HG03571 (cell line): ENCODE results near the gene PHF23.
"Not testable (repeated sequence)": the region's sequence is repeated elsewhere in the genome, so short reads cannot be mapped to it uniquely, and the experiment has no call there.

ENCODE experiments used
- ATAC-seq: cut with Tn5 transposase; IDR thresholded peaks from one replicate; pipeline ENCODE4 v1.9.1; 2021; ENCODE audit not compliant: unreplicated experiment

The PHF23 gene

DNA sequence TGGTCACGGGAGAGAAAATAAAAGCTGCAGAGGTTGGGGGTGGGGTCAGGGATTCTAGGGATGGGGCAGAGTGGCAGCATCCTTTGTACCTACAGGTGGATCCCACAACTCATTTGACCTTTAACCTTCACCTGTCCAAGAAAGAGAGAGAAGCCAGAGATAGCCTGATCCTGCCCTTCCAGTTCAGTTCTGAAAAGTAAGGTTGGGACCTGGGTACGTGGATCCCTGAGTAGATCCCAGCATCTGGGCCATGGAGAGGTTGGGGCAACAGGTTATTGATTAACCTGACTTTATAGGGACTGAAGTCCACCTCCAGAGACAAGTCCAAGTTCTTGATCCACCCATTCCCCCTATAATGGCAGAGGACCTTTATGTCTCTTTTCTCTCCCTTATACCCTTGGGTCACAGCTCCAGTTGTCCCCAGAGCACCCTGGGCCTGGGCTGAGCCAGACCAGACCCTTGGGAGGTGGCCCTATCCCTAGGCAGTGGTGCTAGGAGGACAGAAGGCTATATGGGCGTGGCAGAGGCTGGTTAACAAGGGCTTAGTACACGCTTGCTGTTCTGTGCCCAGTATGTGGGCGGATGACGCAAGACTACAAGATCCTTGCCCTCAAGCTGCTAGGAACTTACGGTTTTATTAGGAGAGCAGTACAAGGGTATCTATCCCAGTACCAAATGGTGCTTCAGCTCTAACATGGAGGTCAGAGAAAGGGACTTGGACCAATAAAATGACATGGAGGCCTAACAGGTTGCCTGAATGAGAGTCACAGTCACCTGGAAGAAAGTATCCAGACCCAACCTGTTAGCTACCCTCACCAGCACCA, 19.7 kb upstream of the PHF23 start:
- no peak for ATAC-seq

- ATAC-seq = no peak
Measured at GRCh38 chr17:7256766-7257456, 17.7 kb upstream of the PHF23 start.

DNA sequence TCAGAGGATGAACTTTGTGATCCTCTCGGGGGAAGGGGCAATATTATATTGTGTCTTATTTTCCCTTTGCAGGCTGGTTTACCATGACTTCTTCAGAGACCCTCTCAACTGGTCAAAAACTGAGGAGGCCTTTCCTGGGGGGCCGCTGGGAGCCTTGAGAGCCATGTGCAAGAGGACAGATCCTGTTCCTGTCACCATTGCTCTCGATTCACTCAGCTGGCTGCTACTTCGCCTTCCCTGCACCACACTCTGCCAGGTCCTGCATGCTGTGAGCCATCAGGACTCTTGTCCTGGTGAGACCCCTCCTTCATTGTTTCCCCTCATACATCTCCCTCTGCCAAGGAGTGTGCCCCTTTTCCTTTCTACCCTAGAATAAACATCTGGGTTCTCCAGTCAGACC, 15.3 kb upstream of the PHF23 start:
- ATAC-seq = no peak

DNA sequence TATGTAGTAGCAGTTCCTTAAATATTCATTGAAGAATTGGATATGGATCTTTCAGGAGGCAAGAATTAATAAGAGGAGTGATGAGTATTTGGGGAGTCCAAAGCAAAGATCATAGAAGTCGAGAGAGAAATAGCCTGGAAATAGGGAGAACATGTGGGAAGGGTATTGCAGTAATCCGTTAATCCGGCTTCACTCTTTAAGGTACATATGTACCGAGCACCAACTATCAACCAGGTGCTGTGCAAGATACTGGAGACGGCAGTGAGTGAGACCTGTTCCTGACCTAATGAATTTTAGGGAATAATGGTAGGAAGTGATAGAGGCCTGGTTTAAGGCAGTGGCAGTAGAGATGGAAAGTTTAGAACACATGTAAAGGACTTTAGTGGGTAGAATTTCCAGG, 13.8 kb upstream of the PHF23 start:
- ATAC-seq = no peak

DNA sequence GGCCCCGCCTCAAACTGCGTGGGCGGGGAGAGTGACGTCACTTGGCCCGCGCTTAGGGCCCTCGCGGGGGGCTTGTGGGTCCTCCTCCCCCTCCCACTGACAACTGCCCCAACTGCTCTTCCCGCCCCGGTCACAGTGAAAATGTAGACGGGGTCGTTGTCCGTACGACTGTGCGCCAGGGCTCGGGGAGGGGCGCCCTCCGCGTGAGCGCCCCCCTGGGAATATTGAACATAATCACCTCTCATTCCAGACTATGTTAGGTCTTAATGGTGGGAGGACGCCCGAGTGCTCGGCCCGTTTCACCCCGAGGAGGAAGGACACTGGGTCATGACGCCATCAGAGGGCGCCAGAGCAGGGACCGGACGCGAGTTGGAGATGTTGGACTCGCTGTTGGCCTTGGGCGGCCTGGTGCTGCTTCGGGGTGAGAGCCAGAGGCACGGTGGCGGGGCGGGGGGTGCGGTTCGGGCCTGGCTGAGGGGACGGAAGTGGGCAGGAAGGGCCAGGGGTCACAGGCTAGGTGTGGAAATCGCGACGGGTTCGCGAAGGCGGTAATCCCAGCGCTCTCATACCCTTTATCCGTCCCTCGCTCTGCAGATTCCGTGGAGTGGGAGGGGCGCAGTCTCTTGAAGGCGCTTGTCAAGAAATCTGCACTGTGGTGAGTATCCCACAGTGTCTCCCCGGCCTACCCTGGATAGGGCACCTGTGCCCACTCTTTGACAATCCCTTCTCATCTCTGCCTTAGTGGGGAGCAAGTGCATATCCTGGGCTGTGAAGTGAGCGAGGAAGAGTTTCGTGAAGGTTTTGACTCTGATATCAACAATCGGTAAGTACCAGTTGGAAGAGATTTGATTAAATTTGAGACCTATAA, 13.2 kb upstream of the PHF23 start, which contains the start of gene ELP5:
ELP5 (plus strand) TSS at position 40 of the 868 bp plus-strand sequence; CDS start at position 376, 336 bp downstream.
- ATAC-seq = peak; percentile 45

GRCh38 chr17:7251661-7252175, 12.5 kb upstream of the PHF23 start, which contains the start of gene CTDNEP1:
TSS of gene CTDNEP1 (minus strand) at chr17:7251734. CDS start at chr17:7251296, 438 bp downstream.
- ATAC-seq = peak; percentile 68

DNA sequence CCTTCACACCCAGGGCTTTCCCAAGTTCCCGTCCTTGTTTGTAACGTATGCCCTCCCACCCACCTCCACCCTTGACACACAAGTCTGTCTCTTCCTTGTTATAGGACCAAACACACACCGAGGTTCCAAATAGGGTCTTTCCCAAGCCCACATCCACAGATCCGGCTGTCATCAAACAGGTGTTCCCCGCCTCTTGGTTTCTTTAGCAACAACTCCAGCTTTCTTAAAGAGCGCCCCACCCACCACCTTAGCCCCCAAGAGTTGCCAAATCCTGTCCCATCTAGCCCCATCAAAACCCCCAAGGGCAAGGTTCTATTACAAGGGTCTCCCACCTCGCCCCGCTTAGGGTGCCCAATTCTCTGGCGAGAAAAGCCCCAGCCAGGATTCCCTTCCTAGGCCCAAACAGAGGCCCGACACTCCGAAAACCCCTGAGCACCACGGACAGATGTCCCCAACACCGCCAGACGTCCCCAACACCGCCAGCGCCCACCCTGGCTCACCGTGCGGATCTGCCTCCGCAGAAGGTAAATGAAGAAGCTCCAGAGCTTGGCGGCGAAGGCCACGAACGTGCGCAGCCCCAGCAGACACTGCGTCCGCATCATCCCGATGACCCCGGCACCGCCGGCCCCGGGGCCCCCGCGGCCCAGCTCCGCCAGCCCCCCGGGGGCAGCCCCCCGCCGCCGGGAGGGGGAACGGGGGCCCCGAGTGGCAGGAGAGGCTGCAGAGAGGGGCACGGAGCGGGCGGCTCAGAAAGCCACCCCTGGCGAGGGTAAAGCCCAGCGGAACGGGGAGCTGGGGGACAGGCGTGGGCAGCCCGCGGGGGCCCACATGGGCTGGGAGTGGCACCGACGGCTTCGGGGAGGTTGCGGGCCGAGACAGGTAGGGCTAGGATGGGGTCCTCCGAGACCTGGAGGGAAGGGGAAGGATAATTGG, 11.7 kb upstream of the PHF23 start:
- ATAC-seq = no peak

GRCh38 chr17:7249830-7250229, 10.6 kb upstream of the PHF23 start:
- no peak for ATAC-seq

- no peak for ATAC-seq
Measured at GRCh38 chr17:7249214-7249613, 10.0 kb upstream of the PHF23 start.

DNA sequence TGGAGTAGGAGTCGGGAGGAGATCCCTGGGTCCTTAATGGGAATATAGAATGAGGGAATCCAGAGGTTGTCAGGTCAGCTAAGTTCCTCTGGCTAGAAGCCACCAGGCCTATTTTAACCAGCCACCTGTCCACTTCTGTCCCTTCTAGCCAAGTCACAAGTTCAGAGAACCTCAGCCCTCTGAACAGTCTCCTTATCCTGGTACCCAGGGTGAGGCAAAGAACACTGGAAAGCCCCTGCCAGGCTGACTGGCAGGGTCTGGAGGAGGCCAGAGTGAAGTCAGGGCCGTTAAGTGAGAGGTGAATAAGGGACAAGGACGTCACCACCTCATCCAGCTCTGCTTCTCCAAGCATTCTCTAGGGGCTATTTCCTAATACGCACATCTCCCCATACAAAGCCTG, 9.5 kb upstream of the PHF23 start:
- no peak for ATAC-seq

- ATAC-seq = no peak
Measured at GRCh38 chr17:7246779-7247178, 7.5 kb upstream of the PHF23 start.

GRCh38 chr17:7243838-7244237, 4.6 kb upstream of the PHF23 start:
- ATAC-seq = not testable (repeated sequence)

- no peak for ATAC-seq
Measured at GRCh38 chr17:7243453-7243729, 4.1 kb upstream of the PHF23 start.

DNA sequence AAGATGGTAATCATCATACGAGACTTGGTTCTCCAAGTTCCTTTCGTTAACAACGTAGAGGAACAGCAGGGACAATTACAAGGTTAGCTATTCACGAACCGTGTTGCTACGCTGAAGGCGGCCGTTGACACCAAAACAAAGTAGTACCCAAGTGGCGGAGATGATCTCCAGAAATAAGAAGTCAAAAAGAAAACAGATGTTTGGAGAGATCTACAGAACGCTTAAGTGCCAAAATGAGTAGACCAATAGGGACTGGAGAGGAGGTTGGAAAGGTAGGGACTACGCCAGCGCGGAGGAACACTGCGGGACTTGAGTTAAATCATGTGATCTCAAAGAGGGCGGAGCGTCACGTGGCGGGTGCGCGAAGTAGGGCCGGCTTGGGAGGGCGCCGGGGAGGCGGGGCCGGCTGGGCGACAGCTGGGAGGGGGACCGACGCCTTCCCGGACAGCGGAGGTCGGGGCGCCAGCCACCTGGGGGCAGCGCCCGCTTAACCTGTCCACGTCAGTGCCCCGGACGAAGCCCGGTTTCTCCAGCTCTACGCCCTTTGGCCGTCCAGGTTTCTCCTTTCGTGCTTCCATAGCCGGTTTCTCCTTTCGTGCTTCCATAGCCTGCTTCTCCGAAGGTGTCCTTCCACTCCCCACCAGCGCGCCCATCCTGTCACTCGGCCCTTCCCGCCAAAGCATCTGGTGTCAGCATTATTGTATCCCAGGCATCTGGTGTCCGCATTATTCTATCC, 3.6 kb upstream of the PHF23 start:
- peak; percentile 30 for ATAC-seq

DNA sequence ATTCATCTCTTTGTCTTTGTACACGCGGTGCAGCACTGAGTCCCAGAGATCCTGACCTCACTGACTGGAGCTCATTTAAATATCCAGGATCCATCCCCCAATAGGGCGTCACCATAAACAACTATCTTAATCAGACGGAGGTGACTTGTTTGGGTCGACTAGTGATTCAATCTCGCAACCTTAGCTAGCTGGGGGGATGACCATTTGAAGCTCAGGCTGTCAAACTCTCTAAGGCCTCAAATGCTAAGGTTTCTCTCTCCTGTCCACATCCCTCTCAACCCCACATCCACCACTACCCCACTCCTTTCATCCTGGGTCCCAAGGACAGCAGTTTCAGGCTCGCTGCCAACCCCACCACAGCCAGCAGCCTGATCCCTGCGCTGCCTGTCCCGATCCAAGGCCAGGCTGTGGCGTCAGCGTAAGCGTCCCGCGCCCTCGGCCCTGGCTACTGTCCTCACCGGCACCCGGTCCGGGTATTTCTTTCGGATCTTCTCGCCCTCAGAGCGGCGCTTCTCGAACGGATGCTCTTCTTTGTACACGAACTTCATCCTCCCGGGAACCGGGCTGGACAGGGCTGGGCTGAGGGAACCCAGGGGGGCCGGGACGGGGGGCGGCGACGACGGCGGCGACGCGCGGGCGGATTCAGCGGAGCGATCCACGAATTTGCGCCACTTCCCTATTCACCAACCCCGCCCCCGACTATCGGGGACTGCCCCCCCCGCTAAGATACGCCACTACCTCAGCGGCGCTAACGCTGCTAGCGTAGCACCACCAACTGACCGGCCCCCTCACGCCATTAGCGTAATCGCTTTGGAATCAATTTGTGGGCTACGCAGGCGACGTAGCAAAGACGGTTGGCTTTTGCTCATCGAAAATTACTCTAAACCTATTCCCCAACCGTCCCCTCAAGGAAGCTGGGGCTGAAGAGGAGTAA, 2.8 kb upstream of the PHF23 start, which contains the start of gene GABARAP:
GABARAP (minus strand) TSS at position 667 of the 934 bp plus-strand sequence; CDS start at position 548, 119 bp downstream.
- ATAC-seq = peak; percentile 22

DNA sequence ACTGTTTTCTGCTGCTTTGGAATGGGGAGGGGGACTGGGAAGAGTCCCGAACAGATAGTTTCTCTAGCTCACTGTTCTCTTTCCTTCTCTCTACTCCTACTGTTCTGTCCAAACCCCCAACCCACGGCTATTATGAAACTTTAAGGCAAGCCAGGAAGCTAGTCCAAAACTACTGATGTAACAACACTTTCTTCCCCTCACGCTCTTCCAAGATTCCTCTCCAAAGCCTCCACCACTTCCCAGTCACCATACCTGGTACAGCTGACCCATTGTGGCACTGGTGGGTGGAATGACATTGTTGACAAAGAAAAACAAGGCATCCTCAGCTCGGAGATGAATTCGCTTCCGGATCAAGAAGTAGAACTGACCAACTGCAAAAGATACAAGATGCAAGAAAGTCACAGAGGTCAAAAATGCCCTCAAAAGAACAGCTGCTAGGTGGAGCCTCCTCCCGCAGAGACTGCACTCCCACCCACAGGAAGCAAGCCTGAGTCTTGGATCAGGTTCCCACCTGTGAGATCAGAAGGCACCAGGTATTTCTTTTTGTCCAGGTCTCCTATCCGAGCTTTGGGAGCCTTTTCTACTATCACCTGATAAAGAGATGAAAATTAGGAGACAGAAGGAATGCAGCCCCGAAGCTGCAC, 2.0 kb upstream of the PHF23 start:
- no peak for ATAC-seq

DNA sequence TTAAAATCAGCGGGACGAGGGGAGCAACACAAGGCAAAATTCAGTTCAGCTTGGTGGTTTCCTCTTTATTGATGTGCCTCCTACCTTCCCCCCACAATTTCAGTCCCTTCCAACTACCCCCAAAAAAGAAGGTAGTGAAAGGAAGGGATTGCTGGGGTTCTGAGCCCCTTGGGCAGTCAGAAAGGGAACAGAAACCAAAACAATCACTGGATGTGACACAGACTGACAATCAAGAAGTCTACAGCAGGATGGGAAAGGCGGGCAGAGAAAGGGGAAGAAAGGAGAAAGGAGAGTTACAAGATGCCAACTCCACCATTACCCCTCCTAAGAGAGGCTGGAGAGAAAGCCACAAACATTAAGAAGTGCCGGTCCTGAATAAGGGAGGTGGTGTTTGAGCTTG, 1.1 kb upstream of the PHF23 start:
- ATAC-seq = no peak
